IPS-18c (cell line): ENCODE data around the gene CTBP2.

Experiments used
- H3K4me3 ChIP-seq: 2 replicates; pipeline ENCODE4 v1.7.0; 2013; ENCODE audit warnings: low read depth, mild to moderate bottlenecking, low read length, moderate library complexity; ENCODE audit not compliant: insufficient read depth
- H3K9me3 ChIP-seq: one replicate; pipeline ENCODE4 v1.6.1; 2013; ENCODE audit warnings: mild to moderate bottlenecking, low read length, moderate library complexity; ENCODE audit not compliant: control insufficient read depth, insufficient read depth

The CTBP2 gene

DNA sequence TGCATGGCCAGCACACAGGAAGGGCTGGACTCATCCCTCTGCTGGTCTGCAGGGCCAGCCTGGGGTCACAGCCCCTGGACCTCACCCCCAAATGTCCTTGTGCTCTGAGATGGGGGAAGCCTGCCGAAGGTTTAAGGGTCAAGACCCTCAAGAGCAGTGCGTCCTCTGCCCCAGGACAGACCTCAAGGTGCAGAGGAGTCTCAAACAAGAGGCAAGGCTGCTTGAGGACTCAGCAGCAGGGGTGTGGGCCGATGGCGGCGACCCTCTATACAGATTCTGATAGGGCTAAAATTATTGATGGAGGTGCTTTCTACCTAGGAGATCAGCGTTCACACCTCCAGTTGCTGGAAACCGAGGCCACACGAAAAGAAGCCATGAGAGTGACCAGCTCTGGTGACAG lies 137.7 kb downstream of the CTBP2 start:
- H3K4me3 ChIP-seq = no peak overlapping the region
- H3K9me3 ChIP-seq = peaks cover 8% of the 10 kb centered on the region

DNA sequence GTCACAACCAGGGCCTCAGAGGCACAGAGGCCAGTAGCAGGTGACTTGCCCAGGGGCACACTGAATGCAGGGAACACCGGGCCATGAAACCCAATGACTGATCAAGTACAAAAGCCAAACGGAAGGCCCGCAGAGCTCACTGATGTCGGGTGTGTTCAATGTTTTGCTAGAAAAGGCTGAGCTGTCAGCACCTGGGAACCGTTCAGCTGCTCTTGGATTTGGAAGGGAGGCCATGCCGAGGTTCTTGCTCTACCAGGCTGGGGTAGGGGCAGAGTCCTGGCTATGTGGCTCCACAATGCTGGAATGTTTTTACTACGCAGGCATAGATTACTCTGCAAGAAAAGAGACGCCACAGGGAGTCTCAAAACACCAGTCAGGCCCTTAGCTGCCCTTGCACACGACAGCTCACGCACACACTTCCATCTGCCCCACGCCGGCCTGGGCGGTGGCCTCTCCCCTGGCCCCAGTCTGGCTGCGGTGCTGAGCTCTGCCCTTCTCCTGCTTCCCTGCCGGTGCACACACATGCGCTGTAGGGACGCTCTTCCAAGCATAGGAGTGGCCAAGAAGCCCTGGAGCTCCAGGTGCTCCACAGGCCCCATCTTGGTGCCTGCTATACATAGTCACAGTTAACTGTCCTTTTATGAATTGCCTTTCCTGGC lies 138.5 kb downstream of the CTBP2 start:
- peaks cover 10% of the 10 kb centered on the region for H3K9me3 ChIP-seq
- no peak overlapping the region for H3K4me3 ChIP-seq

DNA sequence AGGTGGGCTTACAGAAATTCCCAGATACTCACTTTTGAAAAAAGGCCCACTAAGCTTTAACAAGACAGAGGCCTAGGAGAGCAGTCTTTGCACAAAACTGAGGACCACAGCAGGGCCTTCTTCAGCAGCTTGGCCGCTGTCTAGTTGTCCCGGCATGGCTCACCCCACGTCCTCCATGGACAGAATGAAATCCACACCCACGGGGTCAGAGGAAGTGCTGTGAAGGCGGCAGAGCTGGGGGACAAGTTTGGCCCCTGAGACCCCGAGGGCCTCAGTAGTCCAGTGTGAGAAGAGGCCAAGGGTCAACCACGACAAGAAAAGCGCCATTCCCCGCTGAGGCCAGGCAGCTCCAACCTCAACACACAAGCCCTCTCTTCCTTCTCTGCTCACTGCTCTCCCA lies 139.5 kb downstream of the CTBP2 start:
- Histone ChIP-seq H3K9me3 (peaks cover 10% of the 10 kb centered on the region), H3K4me3 (no peak overlapping the region)

DNA sequence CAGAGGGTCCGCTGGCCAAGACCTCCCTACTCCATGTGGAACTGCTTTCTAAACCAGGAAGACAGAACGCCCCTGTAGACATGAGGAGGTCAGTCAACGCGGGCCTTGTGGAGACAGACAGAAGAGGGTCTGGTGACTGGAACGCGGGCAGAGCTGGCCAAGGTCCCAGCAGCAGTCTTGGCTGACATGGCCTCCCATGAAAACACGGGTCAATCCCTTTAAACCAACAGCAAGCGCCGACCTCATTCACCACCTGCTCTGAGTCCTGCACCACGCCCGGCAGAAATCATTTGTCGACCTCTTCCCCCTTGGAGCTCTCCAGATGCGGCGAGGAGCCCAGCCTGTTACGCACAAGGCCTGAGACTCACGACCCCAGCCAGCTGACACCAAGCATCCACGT lies 140.0 kb downstream of the CTBP2 start:
- Histone ChIP-seq H3K4me3 (no peak overlapping the region), H3K9me3 (peaks cover 10% of the 10 kb centered on the region)

DNA sequence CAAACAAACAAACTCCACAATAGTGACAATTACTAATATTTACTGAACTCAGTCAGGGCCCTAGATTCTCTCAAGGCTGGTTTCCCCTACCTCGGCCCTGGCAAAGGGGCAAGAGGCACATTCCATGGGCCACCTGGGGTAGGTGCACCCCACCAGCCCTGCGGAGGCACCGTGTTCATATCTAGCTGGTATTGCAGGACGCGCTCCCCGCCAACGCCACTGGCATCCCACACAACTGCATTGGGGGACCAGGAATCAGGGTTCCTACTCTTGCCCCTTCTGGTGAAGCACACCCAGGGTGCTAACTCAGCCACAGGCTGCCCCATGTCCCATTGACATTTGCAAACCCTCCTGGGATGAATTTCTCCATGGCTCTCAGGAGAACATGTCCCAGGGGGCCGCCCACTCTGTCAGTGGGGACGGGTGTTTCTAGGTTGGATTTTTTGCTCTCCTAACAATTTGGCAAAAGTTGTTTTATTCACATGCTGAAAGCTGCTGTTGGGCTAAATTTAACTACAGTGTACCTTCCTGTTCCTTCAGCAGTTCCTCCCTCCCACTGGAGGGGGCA lies 141.7 kb downstream of the CTBP2 start:
- H3K4me3 ChIP-seq = no peak overlapping the region
- H3K9me3 ChIP-seq = peaks cover 10% of the 10 kb centered on the region

DNA sequence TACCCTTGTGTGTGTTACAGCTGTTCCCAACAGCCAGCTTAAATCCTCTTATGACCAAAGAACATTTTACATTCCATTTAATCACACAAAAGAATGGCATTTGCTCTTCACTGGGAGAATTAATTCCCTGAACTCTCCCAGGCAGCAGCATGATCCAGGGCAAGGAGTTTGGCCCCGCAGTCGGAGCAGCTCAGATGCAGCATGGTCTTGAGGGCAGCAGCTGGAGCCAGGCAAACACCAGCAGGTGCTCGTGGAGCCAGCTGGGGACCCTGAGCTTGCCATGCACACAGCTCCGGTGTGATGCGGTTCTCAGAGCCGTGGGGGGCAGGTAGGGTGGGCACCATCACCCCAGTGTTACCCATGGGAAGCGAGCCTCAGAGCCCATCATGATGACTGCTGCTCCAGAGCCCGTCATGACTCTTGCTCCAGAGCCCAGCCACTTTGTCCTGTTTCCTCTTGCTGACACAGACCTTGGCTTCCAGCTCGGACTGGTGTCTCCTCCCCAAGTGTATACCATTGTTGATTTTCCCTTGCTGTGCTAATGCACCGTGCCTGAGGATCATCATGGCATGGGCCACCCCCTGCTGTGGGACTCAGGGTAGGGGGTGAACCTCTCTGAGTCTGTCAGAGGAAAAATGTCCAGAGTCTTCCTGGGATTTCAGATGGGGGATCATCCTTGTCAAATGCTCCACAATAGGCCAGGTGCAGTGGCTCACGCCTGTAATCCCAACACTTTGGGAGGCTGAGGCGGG lies 142.6 kb downstream of the CTBP2 start:
- Histone ChIP-seq H3K9me3 (peaks cover 10% of the 10 kb centered on the region), H3K4me3 (no peak overlapping the region)

DNA sequence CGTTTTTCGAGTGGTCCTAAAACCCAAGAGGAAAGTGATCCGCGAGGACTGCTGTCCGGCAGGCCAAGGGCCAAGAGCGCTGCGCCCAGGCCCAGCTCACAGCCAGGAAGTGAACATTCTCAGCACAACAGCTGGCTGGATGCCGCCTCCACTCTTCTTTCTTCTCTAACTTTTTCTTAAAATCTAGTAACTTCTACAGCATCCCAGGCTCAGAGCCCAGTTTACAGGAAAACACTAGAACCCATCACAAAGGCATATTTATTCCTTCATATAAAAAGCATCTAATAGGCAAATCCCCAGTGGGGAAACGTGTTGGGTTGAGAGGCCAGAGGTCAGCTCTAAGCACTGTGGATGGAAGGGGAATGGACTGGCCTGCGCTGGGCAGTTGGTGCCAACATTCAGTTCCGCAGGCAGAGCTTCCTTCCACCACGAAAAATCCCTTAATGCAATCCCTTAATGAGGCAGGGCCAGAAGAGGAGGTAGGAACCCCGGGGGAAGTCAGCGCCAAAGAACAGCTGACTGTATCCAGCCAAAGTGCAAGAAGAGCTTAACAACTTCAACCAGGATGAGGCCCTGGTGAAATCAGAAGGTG lies 143.7 kb downstream of the CTBP2 start:
- no peak overlapping the region for H3K4me3 ChIP-seq
- H3K9me3 ChIP-seq = peaks cover 10% of the 10 kb centered on the region

DNA sequence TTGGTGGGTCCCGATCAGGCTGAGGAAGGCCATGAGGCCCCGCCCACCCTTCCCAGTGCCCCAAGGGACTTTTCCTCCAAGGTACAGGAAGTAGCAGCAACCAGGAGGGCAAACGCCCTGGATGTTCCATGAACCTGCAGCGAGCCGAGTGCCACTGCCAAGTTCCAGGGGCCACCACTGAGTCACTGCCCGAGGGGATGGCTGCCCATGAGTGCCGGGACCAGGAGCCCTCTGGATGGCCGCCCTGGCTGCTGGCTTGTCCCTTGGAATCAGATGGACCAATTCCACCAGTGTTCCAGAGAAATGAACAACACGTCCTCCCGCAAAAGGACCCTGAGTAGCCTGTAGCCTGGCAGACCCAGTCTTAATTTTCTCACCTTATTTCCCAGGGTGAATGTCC lies 144.2 kb downstream of the CTBP2 start:
- no peak overlapping the region for H3K4me3 ChIP-seq
- H3K9me3 ChIP-seq = peaks cover 7% of the 10 kb centered on the region

DNA sequence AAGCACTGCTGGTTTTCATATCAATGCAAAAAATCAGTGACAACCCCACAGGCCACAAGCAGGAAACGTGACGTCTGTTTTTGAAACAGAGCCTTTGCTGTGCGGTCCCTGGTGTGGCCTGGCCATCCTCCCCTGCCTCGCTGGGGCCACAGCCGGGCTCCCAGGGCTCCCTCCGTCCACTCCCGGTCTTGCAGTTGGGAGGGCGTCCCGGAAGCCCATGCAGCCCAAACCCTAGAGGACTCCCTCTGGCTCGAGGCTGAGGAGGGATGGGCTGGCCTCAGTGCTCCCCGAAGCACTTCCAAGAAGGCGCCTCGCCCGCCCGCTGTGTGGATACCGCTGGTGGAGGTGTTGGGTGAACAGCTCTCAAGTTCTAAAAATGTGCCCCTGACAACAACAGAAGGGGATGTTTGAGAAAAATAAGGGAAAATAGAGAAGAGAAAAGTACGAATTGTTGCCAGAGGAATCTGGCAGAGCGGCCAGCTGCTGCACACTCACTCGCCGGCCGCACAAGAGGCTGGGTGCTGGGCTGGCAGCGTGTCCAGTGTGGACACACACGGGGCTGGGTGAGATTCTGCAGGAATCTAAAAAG lies 144.9 kb downstream of the CTBP2 start:
- peaks cover 7% of the 10 kb centered on the region for H3K9me3 ChIP-seq

DNA sequence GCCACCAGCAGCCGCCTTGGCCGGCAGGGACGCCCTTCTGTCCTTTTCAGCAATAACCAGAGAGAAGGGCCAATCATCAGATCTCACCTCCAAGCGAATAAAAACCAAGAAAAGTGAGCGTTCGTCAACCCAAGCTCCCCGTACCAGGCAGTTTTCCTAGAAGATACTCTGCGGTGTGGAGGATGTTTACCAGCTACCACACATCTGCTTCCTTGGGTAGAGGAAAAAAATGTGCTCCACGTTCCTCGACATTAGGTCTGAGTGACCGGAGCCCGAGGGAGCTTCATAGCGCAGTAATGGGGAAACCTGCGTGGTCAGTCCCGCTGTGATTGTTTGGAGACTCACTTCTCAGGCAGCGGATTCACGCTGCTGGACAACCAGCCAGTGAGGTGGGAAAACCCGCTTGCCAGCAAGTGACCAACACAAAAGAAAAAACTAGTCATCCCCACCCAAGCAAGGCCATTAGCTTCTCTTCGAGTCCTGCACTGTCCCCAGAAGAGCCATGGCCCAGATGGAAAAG lies 145.5 kb downstream of the CTBP2 start:
- Histone ChIP-seq H3K9me3 (peaks cover 6% of the 10 kb centered on the region), H3K4me3 (no peak overlapping the region)

More for the DNA sequence above, 144.9 kb downstream of the CTBP2 start:
- no peak overlapping the region for H3K4me3 ChIP-seq

DNA sequence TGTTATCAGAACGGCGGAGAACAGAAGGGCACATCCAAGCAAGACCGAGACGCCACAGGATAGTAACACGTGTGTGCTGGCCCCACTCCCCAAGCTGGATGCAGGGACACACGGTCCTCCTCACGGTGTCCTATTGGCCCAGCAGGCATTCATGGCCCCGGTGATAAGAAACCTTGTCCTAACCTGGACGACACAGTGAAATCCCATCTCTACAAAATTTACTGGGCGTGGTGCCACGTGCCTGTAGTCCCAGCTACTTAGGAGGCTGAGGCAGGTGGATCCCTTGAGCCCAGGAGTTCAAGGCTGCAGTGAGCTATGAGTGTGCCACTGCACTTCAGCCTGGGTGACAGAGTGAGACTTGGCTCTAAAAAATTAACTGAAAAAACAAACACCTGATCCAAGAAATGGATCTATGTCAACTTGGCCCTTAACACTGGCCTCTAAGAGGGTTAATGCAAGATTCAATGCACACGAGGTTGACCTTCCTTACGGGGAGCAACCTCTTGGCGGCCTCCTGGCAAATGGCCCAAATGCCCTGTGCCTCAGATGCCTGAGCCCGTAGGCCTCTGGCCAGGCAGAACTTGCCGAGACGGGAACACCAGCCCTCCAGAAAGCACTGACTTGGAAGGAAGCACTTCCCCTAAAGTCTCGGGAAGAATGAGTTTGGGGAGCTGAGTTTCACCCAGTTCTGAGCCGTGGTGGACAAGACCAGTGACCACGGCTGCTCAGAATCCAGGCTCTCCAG lies 146.1 kb downstream of the CTBP2 start:
- H3K9me3 ChIP-seq = peaks cover 3% of the 10 kb centered on the region
- H3K4me3 ChIP-seq = no peak overlapping the region

DNA sequence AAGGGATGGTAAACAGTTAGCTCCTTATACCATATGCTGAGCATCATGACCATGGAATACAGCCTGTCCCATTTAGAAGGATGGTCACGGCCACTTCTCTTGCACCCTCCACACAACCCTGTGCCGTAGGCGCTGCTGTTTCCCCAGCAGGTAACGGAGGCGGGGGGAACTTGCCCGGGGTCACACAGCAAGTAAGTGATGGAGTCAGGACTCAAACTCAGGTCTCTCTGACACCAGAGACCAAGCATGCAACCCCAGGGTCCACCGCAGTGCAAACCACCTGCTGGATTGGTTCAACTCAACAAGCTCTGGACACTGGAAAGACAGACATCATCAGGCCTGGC lies 146.9 kb downstream of the CTBP2 start:
- peaks cover 3% of the 10 kb centered on the region for H3K9me3 ChIP-seq
- H3K4me3 ChIP-seq = no peak overlapping the region

DNA sequence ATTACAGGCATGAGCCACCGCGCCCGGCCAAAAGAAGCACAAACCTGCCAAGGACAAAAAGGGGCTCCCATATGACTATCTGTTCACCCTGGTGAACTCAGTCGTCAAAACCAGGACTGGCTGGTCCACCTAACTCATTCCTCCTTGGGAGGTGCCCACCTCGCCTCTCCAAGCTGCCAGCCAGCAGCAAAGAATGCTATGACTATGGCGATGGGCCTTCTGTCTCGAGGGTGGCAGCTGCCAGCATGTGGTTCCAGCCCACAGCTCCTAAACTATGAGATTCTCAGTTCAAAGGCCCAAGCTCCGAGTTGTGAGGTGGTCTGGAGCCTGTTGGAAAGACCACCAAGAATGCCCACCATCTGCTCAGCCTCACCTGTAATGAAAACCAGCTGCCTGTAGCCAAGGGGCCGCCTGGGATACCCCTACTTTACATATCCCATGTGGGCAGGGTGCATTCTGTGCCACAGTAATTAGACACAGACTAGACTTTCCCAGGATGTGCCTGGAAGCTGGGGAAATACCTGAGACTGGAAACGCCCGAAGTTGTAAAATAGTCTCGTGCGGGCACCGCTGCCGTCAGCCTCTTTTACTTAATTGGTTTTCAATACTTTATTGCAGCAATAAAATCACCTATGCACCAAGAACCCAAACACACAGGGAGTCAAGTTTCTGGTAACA lies 147.4 kb downstream of the CTBP2 start:
- H3K9me3 ChIP-seq = peaks cover 3% of the 10 kb centered on the region
- no peak overlapping the region for H3K4me3 ChIP-seq

DNA sequence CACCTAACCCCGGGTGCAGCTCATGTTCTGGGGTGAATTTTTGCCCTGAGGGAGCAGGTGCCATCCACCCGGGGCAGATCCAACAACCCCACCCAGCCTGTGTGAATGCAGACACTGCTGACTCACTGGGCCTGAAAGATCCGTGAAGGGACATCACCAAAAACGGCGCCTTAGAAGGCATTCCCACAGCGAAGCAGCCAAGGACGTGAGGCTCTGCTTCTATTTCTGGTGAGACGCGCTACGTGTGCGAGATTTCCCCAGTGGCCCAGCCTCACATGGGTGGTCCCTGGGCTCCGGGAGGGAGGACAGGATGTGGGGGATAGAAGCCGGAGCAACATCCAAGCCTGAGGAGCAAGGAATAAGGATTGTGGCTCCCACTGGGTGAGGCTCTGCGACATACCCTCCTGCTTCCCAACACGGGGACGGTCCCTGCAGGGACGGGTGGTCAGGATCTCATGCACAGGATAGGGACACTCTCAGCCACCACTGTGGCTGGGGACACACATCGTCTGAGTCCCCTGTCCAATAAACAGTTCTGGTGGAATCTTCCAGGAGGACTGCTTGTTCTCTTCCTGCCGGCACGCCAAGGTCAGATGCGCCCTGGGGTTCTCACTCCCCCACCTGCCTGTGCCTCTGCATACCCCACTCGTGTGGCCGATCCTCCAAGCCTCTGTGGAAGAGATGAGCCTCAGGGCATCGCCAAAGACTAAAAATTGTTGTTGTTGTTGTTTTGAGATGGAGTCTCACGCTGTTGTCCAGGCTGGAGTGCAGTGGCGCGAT lies 148.2 kb downstream of the CTBP2 start:
- peaks cover under 1% of the 10 kb centered on the region for H3K9me3 ChIP-seq
- no peak overlapping the region for H3K4me3 ChIP-seq

DNA sequence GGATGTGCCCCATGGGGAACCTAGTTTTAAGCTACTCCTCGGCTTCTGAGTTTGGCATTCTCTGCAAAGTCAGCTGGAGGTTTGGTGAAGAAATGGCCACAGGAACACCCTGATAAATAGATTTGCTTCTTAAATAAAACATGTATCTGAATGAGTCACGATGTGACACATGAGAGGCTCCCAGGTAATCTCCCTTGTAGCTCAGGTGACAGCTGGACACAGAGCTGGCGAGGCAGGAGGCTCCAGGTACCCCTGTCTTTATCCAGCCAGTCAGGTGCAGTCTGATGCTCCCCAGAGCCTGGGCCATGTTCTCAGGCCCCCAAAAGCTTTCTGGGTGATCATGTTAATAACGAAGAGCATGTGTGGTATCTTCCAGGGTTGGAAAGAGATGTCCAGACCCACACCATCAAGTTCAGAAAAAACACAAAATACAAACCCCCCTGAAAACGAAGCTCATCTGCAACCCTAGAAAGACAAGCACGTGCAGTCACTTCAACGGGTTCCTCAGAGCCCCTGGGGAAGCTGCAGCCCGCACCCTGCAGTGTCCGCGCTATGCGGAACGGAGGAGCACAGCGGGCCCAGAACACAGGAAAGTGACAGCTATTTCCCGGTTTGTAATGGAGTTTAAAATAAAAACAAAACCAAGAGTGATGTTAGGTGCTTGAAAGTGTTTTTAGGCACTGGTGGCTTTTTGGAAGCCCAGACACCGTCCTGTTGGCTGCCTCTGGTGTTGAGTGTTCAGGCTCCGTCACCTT lies 149.0 kb downstream of the CTBP2 start:
- no peaks in the 10 kb centered on the region for H3K9me3 ChIP-seq
- H3K4me3 ChIP-seq = no peak overlapping the region
